Mucosa of rectum (tissue), 2 donors: Measurements from ENCODE around the gene STC2.
A peak's percentile ranks its signal among the peaks of the same experiment; 100 is the strongest.

Source experiments
- H3K27ac ChIP-seq, 2 donors: one replicate each; pipeline ENCODE4 v1.7.0; 2013; ENCODE audit warnings: inconsistent platforms in 2 of 2, low read depth in 2 of 2, low read length in 2 of 2
- H3K27me3 ChIP-seq, 2 donors: one replicate each; pipeline ENCODE4 v1.7.0; 2013; ENCODE audit warnings: low read length in 2 of 2; ENCODE audit not compliant: control insufficient read depth in 2 of 2, insufficient read depth in 2 of 2
- H3K36me3 ChIP-seq, 2 donors: one replicate each; pipeline ENCODE4 v1.7.0; 2013; ENCODE audit warnings: low read length in 2 of 2; ENCODE audit not compliant: control insufficient read depth in 2 of 2, insufficient read depth in 2 of 2
- H3K4me1 ChIP-seq, 2 donors: one replicate each; pipeline ENCODE4 v1.7.0; 2013; ENCODE audit warnings: low read length in 2 of 2, mild to moderate bottlenecking in 1 of 2; ENCODE audit not compliant: control insufficient read depth in 2 of 2, insufficient read depth in 2 of 2
- H3K4me3 ChIP-seq, 2 donors: one replicate each; pipeline ENCODE4 v1.7.0; 2013; ENCODE audit warnings: low read length in 2 of 2
- H3K9ac ChIP-seq, 2 donors: one replicate each; pipeline ENCODE4 v1.7.0; 2013; ENCODE audit warnings: low read length in 2 of 2, low read depth in 1 of 2, mild to moderate bottlenecking in 1 of 2
- H3K9me3 ChIP-seq, 2 donors: one replicate each; pipeline ENCODE4 v1.7.0; 2013; ENCODE audit warnings: low read length in 2 of 2; ENCODE audit not compliant: control insufficient read depth in 2 of 2
- donor health status: healthy.
- donor health status: Normal muscosa, but diverticular disease.

Gene STC2

DNA sequence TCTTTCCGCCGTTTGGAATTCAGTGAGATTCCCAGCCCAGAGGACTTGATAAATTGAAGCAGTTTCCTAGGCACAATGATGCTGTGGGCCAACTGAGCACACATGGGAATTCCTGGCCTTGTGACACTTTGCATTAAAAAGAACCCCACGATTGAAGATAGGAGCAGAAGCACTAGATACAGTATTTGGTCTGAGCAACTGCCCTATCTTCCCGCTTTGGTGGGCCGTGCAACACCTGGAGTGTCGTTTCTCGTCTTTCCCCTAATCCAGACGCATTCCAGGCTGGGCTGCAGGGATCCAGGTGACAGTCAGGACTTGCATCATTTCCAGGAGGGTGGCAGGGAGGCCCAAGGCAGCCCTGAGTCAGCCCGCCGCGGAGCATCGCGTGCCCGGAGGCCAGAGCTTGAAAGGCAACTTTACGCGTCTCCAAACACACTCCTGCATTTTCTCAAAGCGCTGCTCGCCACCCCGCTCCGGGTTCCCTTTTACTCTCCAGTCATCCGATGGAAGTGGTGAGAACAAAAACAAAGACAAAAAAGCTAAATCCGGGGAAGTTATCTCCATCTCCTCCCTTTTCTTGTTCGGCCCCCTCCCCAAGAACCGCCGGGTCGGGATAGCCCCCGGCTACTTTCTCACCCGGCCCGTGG lies 753 bp upstream of the STC2 start:
- Histone ChIP-seq H3K27me3 (peaks cover 51 to 60% of the 10 kb centered on the region in 2 donors), H3K27ac (no peak overlapping the region), H3K4me1 (peaks cover 0 to 12% of the 10 kb centered on the region in 2 donors), H3K9me3 (no peaks in the 10 kb centered on the region), H3K9ac (no peak overlapping the region), H3K36me3 (no peaks in the 10 kb centered on the region), H3K4me3 (peak overlapping the region in 1 of 2 donors; percentile 41)

DNA sequence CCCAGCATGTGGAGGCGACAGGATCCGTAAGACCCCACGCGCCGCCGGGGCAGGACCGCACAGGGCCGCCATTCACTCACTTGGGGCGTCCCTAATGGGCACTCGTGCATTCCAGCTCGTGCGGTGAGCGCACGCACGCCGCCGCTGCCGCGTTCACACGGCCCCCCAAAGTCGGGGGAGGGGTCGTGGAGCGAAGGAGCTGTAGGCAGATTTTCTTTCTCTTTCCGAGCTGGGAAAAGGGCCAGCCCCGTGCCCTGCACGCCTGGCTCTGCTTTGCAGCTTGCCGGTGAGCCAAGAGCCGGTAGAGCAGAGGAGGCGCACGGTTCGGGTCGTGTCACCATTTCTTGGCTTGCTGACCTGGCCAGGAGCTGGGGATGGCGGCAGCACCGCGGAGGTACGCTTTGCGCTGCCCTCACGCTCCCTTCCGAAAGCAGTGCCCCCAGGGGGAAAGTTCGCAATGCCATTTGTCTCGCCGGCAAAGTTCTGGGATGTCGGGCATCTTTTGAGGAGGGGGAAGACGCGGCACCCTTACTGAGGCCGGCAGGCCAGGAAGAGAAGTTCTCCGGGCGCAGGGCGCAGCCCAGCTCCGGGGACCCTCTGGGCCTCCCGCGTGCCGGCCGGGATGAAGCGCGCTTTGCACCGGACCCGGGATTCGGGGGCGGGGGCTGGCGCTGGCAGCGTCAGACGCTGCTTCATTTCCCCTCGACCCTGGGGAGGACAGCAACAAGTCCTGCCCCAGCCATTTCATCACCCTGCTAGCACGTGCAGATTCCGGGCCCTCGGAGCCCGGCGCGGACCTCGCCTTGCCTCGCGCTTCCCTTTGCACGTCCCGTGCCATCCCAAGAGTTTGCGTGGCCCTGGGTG lies 898 bp downstream of the STC2 start:
- Histone ChIP-seq H3K27me3 (peaks cover 53 to 60% of the 10 kb centered on the region in 2 donors), H3K36me3 (no peaks in the 10 kb centered on the region), H3K4me3 (peak overlapping the region in 1 of 2 donors; percentile 20), H3K4me1 (peaks cover 0 to 16% of the 10 kb centered on the region in 2 donors), H3K9ac (no peak overlapping the region), H3K27ac (no peak overlapping the region), H3K9me3 (no peaks in the 10 kb centered on the region)

DNA sequence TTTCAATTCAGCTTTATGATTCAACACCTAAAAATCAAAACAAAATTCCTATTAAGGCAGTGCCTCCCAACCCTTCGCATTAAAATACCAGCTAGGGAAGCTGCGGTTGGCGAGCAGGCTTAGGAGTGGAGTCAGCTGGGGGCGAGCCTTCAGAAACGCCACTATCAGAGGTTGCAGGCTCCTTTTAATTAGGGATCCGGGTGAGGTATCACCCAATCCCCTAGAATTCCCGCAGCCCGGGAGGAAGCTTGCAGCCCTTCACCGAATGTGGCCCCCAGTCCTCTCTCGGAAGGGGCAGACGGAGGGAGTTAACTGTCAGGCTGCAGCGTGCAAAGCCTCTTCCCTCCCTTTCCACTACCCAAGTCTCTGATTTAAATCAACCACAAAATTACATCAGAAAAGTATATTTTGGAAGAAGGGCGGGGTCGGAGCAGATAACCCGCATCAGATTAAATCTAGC lies 1.7 kb downstream of the STC2 start:
- Histone ChIP-seq H3K27ac (no peak overlapping the region), H3K27me3 (peaks cover 51 to 59% of the 10 kb centered on the region in 2 donors), H3K9me3 (no peaks in the 10 kb centered on the region), H3K4me1 (peaks cover 0 to 16% of the 10 kb centered on the region in 2 donors), H3K36me3 (no peaks in the 10 kb centered on the region), H3K4me3 (no peak overlapping the region), H3K9ac (no peak overlapping the region)

DNA sequence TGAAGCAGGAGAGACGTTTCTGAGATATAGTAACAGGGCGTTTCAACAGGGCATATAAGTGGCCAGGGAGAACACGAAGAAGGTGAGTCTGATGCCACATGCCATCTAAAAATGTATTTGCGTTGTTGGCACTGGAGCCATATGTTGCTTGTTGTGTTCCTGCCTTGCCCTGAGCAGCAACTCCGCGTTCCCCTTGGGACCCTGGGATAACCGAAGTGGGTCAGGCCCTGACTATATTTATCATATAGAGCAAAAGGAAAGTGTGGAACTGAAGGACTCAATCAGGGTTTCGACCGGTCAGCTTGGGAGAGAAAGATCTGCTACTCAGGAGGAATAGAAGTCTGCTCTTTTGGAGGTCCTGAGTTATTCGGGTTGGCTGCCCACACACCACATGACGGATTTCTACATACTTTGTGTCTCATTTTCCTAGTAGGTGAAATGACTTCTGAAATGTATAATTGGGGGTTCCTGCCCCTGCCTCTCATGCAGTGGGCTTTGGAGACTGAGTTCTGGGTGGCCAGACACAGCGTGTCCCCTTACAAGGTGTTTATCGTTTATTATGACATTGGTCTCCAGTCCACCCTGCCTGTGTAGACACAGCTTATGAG lies 3.0 kb downstream of the STC2 start:
- Histone ChIP-seq H3K9me3 (no peaks in the 10 kb centered on the region), H3K27ac (no peak overlapping the region), H3K4me1 (peaks cover 0 to 16% of the 10 kb centered on the region in 2 donors), H3K4me3 (no peak overlapping the region), H3K27me3 (peaks cover 39 to 46% of the 10 kb centered on the region in 2 donors), H3K9ac (no peak overlapping the region), H3K36me3 (no peaks in the 10 kb centered on the region)

DNA sequence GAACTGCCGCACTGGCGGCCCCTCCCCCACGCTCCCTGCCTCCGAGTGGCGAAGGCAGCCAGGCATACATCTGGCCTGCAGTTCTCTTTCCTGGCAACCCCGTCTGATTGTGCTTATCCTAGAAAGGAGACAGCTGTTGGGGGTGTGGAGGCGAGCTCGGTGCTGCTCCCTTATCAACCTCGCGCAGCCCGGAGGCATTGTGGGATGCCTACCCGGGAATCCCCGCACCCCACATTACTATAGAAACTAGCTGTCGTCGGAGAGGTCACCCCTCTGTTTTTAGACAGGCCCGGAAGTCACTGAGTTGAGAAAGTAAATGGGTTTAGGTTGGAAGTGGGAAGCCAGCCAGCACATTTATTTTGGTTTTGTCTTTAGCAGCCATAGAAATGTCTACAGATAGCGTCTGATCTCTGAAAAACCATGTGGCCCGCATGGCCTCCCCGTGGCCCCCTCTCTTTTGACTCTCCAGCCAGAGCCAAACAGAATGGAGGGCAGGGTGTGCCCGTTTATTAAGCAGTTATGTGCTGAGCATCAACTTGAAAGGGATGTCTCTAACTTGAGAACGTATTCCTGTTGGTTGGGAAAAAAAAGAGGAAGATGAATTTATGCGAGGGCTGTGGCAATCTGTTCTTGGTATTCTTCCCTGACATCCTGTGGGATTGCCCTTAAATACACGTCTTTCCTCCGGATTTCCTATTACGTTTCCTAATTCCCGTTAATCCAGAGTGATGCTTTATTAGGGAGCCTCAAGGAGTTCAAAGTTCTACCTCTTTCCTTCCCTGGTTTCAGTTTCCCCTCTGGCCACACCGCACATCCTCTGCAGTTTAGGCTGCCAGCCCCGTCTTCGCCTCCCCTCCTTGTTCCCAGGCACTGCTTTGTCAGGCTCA lies 3.9 kb downstream of the STC2 start:
- Histone ChIP-seq H3K4me1 (peaks cover 0 to 16% of the 10 kb centered on the region in 2 donors), H3K4me3 (peak overlapping the region in 1 of 2 donors; percentile 22), H3K27ac (no peak overlapping the region)

DNA sequence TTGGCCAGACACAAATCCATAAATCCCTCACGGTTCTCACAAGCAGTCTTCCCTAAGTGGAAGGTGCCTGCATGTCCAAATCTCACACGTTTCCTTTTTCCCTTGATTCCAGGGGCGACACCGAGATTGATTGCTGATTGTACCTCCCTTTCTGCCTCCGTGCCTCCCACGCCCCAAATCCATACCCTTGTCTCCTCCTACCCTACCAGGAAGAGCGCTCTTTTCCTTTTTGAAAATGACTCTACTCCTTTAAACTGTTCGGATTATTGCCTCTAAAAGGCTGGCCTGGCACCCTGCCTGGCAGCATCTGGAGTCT lies 4.5 kb downstream of the STC2 start:
- H3K36me3 ChIP-seq: no peaks in the 10 kb centered on the region
- no peak overlapping the region for H3K27ac ChIP-seq
- H3K9ac ChIP-seq: peak overlapping the region in 1 of 2 donors; percentile 15
- H3K4me1 ChIP-seq: peaks cover 0 to 16% of the 10 kb centered on the region in 2 donors
- H3K4me3 ChIP-seq: peak overlapping the region in 1 of 2 donors; percentile 22
- H3K27me3 ChIP-seq: peaks cover 29 to 38% of the 10 kb centered on the region in 2 donors
- no peaks in the 10 kb centered on the region for H3K9me3 ChIP-seq

More for the DNA sequence above, 3.9 kb downstream of the STC2 start:
- no peak overlapping the region for H3K9ac ChIP-seq
- peaks cover 35 to 44% of the 10 kb centered on the region in 2 donors for H3K27me3 ChIP-seq
- no peaks in the 10 kb centered on the region for H3K36me3 ChIP-seq
- no peaks in the 10 kb centered on the region for H3K9me3 ChIP-seq

DNA sequence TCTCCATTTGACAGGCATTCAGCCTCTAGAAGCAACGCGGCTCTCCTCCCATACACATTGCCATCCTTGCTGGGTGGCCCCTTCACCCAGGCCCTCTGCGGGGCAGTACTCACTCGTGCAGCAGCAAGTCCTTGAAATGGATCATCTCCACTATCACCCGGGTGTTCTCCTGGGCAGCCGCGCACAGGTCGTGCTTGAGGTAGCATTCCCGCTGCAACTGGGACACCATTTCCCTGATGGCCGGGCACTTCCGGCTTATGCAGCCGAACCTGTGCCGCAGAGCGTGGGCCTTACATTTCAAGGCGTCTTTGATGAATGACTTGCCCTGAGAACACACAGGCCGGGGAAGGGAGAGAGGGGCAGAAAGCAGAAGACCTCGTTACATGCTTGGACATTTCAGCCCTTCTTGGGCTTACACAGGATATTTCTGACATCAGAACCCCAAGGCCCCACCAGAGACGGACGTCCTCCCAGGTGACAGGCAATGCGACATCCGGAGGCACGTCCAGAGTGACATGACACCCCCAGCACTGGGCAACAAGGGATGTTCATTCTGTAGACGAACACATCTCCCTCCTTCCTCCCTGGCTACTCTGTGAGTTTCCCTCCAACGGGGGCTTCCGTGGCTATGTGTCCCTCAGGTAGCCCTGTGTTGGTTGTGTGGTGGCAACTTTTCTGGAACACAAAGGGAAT lies 5.0 kb downstream of the STC2 start:
- Histone ChIP-seq H3K4me3 (no peak overlapping the region), H3K9ac (peak overlapping the region in 1 of 2 donors; percentile 15), H3K9me3 (no peaks in the 10 kb centered on the region), H3K4me1 (peaks cover 0 to 14% of the 10 kb centered on the region in 2 donors), H3K27me3 (peaks cover 26 to 33% of the 10 kb centered on the region in 2 donors), H3K36me3 (no peaks in the 10 kb centered on the region), H3K27ac (no peak overlapping the region)

DNA sequence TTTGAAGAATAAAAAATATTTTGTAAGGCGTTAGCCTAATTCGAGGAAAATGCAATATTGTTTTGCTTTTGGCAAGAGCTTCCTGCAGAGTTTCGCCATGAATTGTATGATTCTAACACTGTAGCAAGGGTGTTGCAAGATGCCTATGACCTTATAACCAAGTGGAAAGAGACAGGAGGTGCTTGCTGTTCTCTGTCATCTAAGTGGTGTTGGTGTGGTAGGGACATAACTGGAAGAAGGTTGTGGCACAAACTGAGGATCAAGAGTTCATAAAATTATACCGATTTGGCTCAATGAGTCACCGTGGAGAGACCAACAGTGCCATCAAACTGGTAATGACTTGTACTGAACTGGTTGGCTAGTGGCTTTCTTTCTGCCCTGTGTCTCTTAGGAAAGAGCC lies 6.3 kb downstream of the STC2 start:
- no peak overlapping the region for H3K4me3 ChIP-seq
- peaks cover 0 to 9% of the 10 kb centered on the region in 2 donors for H3K4me1 ChIP-seq
- no peaks in the 10 kb centered on the region for H3K9me3 ChIP-seq
- H3K27me3 ChIP-seq: peaks cover 20 to 22% of the 10 kb centered on the region in 2 donors
- no peaks in the 10 kb centered on the region for H3K36me3 ChIP-seq
- no peak overlapping the region for H3K9ac ChIP-seq
- H3K27ac ChIP-seq: no peak overlapping the region

DNA sequence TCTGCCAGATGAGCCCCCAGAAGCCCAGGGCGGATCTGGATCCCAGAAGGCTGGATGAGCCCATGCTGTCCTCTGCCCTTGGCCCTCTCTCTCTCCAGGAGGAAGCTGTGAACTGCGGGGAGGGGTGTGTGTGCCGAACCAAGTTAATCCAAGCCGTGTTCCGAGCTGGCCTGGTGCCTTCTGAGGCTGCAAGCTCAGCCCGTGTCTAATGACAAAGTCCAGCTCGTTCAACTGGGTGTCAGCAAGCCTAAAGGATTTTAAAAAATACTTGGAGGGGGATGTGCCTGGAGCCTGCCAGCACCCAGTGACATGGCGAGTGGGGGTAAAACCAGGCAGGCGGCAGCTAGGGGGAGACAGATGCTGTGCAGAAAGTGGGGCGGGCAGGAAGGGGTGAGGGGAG lies 8.0 kb downstream of the STC2 start:
- H3K36me3 ChIP-seq: no peaks in the 10 kb centered on the region
- H3K27ac ChIP-seq: peak overlapping the region in 1 of 2 donors; percentile 1

More for the DNA sequence above, 8.0 kb downstream of the STC2 start:
- Histone ChIP-seq H3K4me1 (peaks cover 0 to 9% of the 10 kb centered on the region in 2 donors), H3K27me3 (peaks cover 10 to 20% of the 10 kb centered on the region in 2 donors), H3K9ac (no peak overlapping the region), H3K4me3 (no peak overlapping the region), H3K9me3 (no peaks in the 10 kb centered on the region)
